Transverse colon (tissue), 4 donors: ENCODE data around the gene PADI2.
A peak's percentile ranks its signal among the peaks of the same experiment; 100 is the strongest.

Source experiments
- POLR2AphosphoS5 ChIP-seq, 3 donors: sonication (generic); formaldehyde crosslinking; IDR thresholded peaks; one replicate each; pipeline ENCODE4 v1.6.1; 2016; ENCODE audit warnings: antibody characterized with exemption in 3 of 3
- TF ChIP-seq, protein P1 (sequence below), 5 experiments: fragments of 200-600 bp in 3 of 5; fragments of 450-650 bp in 2 of 5; sonication (generic) in 3 of 5; IDR thresholded peaks; 1 replicate in 2 of 5; 2 replicates in 3 of 5; pipeline ENCODE4 v1.5.1; 2016 to 2017; ENCODE audit warnings: antibody characterized with exemption in 5 of 5, inconsistent platforms in 3 of 5, mild to moderate bottlenecking in 2 of 5, moderate library complexity in 1 of 5

DNA sequence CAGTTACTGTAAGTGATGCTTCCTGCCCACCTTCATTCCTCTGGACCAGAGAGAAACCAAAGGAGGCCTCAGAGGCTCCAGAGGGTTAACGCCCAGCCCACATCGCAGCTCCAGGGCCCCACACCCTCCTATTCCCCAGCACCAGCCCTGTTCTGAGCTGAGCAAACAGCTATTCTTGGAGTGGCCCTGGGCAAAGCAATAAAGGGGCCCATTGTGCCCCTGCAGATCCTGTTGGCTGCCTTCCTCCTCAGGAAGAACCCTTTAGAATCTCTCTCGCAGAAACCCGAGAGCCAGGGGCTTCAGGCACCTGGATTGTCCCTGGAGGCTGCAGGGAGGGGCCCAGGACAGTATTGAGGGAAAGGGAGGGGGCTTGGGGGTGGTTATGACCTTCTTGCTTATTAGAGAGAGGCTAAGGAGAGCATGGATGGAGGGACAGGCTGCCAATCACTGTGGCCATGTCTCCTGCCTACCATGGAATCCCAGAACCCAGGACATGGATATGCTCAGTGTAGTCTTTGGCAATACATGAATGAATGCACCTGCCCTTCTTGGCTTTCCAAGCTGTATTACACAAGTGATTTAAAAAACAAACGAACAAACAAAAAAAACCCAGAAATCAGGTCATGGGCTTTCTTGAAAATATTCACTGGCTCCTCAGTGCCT, 9.2 kb downstream of the PADI2 start:
- TF ChIP-seq, protein P1, sequence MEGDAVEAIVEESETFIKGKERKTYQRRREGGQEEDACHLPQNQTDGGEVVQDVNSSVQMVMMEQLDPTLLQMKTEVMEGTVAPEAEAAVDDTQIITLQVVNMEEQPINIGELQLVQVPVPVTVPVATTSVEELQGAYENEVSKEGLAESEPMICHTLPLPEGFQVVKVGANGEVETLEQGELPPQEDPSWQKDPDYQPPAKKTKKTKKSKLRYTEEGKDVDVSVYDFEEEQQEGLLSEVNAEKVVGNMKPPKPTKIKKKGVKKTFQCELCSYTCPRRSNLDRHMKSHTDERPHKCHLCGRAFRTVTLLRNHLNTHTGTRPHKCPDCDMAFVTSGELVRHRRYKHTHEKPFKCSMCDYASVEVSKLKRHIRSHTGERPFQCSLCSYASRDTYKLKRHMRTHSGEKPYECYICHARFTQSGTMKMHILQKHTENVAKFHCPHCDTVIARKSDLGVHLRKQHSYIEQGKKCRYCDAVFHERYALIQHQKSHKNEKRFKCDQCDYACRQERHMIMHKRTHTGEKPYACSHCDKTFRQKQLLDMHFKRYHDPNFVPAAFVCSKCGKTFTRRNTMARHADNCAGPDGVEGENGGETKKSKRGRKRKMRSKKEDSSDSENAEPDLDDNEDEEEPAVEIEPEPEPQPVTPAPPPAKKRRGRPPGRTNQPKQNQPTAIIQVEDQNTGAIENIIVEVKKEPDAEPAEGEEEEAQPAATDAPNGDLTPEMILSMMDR (IDR thresholded peaks at IDR 0.05) = no peak
- peak in 2 of 3 donors; percentile 45 to 58 for TF ChIP-seq POLR2AphosphoS5 (IDR thresholded peaks at IDR 0.05)
